ENCODE measurements around the gene TUFT1. TPM values are rescaled to one million over a fixed set of nuclear protein-coding genes. Genes with fewer than 3 reads are reported as not detected.

TUFT1 gene
- total RNA-seq, 2 donors from 2014 or later = 4.9 to 10.7 TPM

- H3K9me3 ChIP-seq = no peaks in the 10 kb centered on the region
- no peaks in the 10 kb centered on the region for H3K36me3 ChIP-seq
- H3K27me3 ChIP-seq (replicated peaks; ENCODE audit: insufficient read depth) = no peaks in the 10 kb centered on the region
- peaks cover 26 to 48% of the 10 kb centered on the region in 2 donors for H3K4me1 ChIP-seq (ENCODE audit: control insufficient read depth in 1 of 2, low read depth in 2 of 2)
- H3K4me3 ChIP-seq = no peak overlapping the region
- no peak for TF ChIP-seq CTCF (IDR thresholded peaks at IDR 0.05)
- H3K27ac ChIP-seq = no peak overlapping the region
- no peak for DNase-seq (ENCODE audit: low spot score)
- no peak for ATAC-seq (ENCODE audit: insufficient number of reproducible peaks, low FRiP score, low read depth)
These were observed 79.5 kb downstream of the TUFT1 start for GRCh38 chr1:151619489-151620093.

GRCh38 chr1:151620286-151620685 lies 80.2 kb downstream of the TUFT1 start:
- no peak for DNase-seq (ENCODE audit: low spot score)
- Histone ChIP-seq H3K9me3 (no peaks in the 10 kb centered on the region), H3K4me3 (peak overlapping the region; percentile 12)

GRCh38 chr1:151621351-151621750 lies 81.2 kb downstream of the TUFT1 start:
- Histone ChIP-seq H3K27me3 (replicated peaks; ENCODE audit: insufficient read depth) (no peaks in the 10 kb centered on the region), H3K9me3 (no peaks in the 10 kb centered on the region), H3K4me3 (no peak overlapping the region), H3K36me3 (no peaks in the 10 kb centered on the region), H3K27ac (peak overlapping the region in 1 of 2 donors; percentile 30), H3K4me1 (ENCODE audit: control insufficient read depth in 1 of 2, low read depth in 2 of 2) (peaks cover 22 to 33% of the 10 kb centered on the region in 2 donors)
- ATAC-seq (ENCODE audit: insufficient number of reproducible peaks, low FRiP score, low read depth) (no peak), DNase-seq (ENCODE audit: low spot score) (no peak)
- no peak for TF ChIP-seq CTCF (IDR thresholded peaks at IDR 0.05)

More at GRCh38 chr1:151620286-151620685, 80.2 kb downstream of the TUFT1 start:
- Histone ChIP-seq H3K4me1 (ENCODE audit: control insufficient read depth in 1 of 2, low read depth in 2 of 2) (peaks cover 26 to 43% of the 10 kb centered on the region in 2 donors), H3K27ac (peak overlapping the region in 1 of 2 donors; percentile 17), H3K36me3 (no peaks in the 10 kb centered on the region), H3K27me3 (replicated peaks; ENCODE audit: insufficient read depth) (no peaks in the 10 kb centered on the region)
- no peak for ATAC-seq (ENCODE audit: insufficient number of reproducible peaks, low FRiP score, low read depth)
- TF ChIP-seq CTCF (IDR thresholded peaks at IDR 0.05) = no peak

- Histone ChIP-seq H3K36me3 (no peaks in the 10 kb centered on the region), H3K4me1 (ENCODE audit: control insufficient read depth in 1 of 2, low read depth in 2 of 2) (peaks cover 14 to 16% of the 10 kb centered on the region in 2 donors), H3K9me3 (no peaks in the 10 kb centered on the region), H3K4me3 (no peak overlapping the region), H3K27me3 (replicated peaks; ENCODE audit: insufficient read depth) (no peaks in the 10 kb centered on the region), H3K27ac (no peak overlapping the region)
- no peak for TF ChIP-seq CTCF (IDR thresholded peaks at IDR 0.05)
- DNase-seq (ENCODE audit: low spot score) = no peak
- ATAC-seq (ENCODE audit: insufficient number of reproducible peaks, low FRiP score, low read depth) = no peak
These were observed 84.7 kb downstream of the TUFT1 start for GRCh38 chr1:151624783-151625182.

GRCh38 chr1:151626740-151627334 lies 86.7 kb downstream of the TUFT1 start:
- Histone ChIP-seq H3K4me3 (no peak overlapping the region), H3K27ac (no peak overlapping the region), H3K27me3 (replicated peaks; ENCODE audit: insufficient read depth) (no peaks in the 10 kb centered on the region), H3K4me1 (ENCODE audit: control insufficient read depth in 1 of 2, low read depth in 2 of 2) (no peaks in the 10 kb centered on the region), H3K36me3 (no peaks in the 10 kb centered on the region), H3K9me3 (no peaks in the 10 kb centered on the region)
- DNase-seq (ENCODE audit: low spot score) (no peak), ATAC-seq (ENCODE audit: insufficient number of reproducible peaks, low FRiP score, low read depth) (no peak)
- no peak for TF ChIP-seq CTCF (IDR thresholded peaks at IDR 0.05)

Measured in thoracic aorta (tissue), 2 donors.